Cardiac muscle cell (in vitro differentiated cells and primary cell): ENCODE data around the gene ENO3. TPM values are rescaled to one million over a fixed set of nuclear protein-coding genes. Genes with fewer than 3 reads are reported as not detected.
A peak's percentile ranks its signal among the peaks of the same experiment; 100 is the strongest.
"Not testable (repeated sequence)": the region's sequence is repeated elsewhere in the genome, so short reads cannot be mapped to it uniquely, and the experiment has no call there.

Experiments
- DNase-seq, 2 donors: peaks; one replicate each; pipeline versions ENCODE4 v3.0.0 to v3.0.0-alpha.2; 2010 to 2017; ENCODE audit warnings: low read depth in 1 of 2, low spot score in 1 of 2
- H3K27ac ChIP-seq: fragments of 200-600 bp; sonication (generic); 2 replicates; pipeline ENCODE4 v1.5.1; 2016
- H3K27me3 ChIP-seq: fragments of 200-600 bp; sonication (generic); 2 replicates; pipeline ENCODE4 v1.6.0; 2016; ENCODE audit warnings: control low read depth
- H3K36me3 ChIP-seq: fragments of 200-600 bp; sonication (generic); 2 replicates; pipeline ENCODE4 v1.5.1; 2016; ENCODE audit warnings: control low read depth
- H3K4me1 ChIP-seq: fragments of 200-600 bp; sonication (generic); 2 replicates; pipeline ENCODE4 v1.8.1; 2017; ENCODE audit warnings: low read depth, mild to moderate bottlenecking, mixed run types
- H3K4me3 ChIP-seq: fragments of 200-600 bp; sonication (generic); 2 replicates; pipeline ENCODE4 v1.5.1; 2016; ENCODE audit warnings: mild to moderate bottlenecking
- H3K9me3 ChIP-seq: fragments of 200-600 bp; sonication (generic); 2 replicates; pipeline ENCODE4 v1.5.1; 2017; ENCODE audit warnings: low read depth, mild to moderate bottlenecking, control low read depth
- polyA plus RNA-seq: library from polyadenylated mRNA; unstranded; fragments of >200 nt; fragmentation: Nextera tagmentation; extraction: Ambion mirVana; gene quantifications from 2 replicates; pipeline ENCODE4 v1.2.1, GENCODE V29; 2016
- total RNA-seq: library from RNA; depleted of rRNA; stranded (reverse); fragments of >200 nt; gene quantifications from 2 replicates; pipeline ENCODE4 v1.2.3, GENCODE V29; 2016
- TF ChIP-seq, protein P1 (sequence below): IDR thresholded peaks from 2 replicates; pipeline ENCODE4 v1.5.1; 2012; ENCODE audit warnings: low read depth, mild to moderate bottlenecking, low read length

The ENO3 gene
- total RNA-seq (595 and 1,068 TPM in 2 replicates), polyA plus RNA-seq (955 and 1,853 TPM in 2 replicates)

DNA sequence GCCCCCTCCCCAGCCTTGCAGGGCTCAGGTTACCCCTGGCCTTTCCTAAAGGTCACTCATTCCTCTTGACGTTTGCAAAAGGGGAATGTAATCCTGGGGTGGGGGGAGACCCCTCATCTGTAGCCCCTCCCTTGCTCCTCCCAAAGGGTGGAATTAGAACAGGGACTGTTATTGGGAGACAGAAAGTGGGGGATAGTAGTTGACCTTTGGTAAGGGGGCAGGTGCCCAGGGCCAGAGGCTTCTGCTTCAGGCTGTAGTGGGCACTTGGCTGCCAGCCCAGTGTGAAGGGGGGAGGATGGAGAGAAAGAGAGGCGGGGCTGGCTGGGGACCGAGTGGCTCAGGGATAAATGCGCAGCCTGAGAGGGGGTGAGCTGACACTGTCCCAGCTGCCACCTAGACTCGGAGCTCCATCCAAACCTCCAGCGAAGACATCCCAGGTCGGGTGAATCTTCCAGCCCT is at the start of gene ENO3:
ENO3 (plus strand) TSS at position 374 of the 459 bp plus-strand sequence. CDS start 711 bp downstream, outside the sequence.
- no peaks in the 10 kb centered on the region for H3K9me3 ChIP-seq
- peak within 1 kb of the TSS; percentile 96 for H3K4me3 ChIP-seq
- TF ChIP-seq, protein P1, sequence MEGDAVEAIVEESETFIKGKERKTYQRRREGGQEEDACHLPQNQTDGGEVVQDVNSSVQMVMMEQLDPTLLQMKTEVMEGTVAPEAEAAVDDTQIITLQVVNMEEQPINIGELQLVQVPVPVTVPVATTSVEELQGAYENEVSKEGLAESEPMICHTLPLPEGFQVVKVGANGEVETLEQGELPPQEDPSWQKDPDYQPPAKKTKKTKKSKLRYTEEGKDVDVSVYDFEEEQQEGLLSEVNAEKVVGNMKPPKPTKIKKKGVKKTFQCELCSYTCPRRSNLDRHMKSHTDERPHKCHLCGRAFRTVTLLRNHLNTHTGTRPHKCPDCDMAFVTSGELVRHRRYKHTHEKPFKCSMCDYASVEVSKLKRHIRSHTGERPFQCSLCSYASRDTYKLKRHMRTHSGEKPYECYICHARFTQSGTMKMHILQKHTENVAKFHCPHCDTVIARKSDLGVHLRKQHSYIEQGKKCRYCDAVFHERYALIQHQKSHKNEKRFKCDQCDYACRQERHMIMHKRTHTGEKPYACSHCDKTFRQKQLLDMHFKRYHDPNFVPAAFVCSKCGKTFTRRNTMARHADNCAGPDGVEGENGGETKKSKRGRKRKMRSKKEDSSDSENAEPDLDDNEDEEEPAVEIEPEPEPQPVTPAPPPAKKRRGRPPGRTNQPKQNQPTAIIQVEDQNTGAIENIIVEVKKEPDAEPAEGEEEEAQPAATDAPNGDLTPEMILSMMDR: no peak
- peak within 1 kb of the TSS; percentile 94 for H3K27ac ChIP-seq
- peak in 1 of 2 donors; percentile 76 for DNase-seq
- no peaks in the 10 kb centered on the region for H3K27me3 ChIP-seq
- H3K36me3 ChIP-seq: peaks cover 23% of the 10 kb centered on the region
- peaks cover 44% of the 10 kb centered on the region for H3K4me1 ChIP-seq

GRCh38 chr17:4901648-4902344 is 49.1 kb upstream of the ENO3 start:
- Histone ChIP-seq H3K36me3 (no peaks in the 10 kb centered on the region), H3K4me3 (no peak overlapping the region), H3K4me1 (peaks cover 5% of the 10 kb centered on the region), H3K9me3 (no peaks in the 10 kb centered on the region), H3K27ac (no peak overlapping the region), H3K27me3 (no peaks in the 10 kb centered on the region)
- TF ChIP-seq, protein P1: no peak
- no peak for DNase-seq

- TF ChIP-seq, protein P1: no peak
- H3K4me1 ChIP-seq: peaks cover 5% of the 10 kb centered on the region
- no peaks in the 10 kb centered on the region for H3K36me3 ChIP-seq
- H3K4me3 ChIP-seq: no peak overlapping the region
- no peak overlapping the region for H3K27ac ChIP-seq
- no peaks in the 10 kb centered on the region for H3K27me3 ChIP-seq
- no peak for DNase-seq
- no peaks in the 10 kb centered on the region for H3K9me3 ChIP-seq
Observed at GRCh38 chr17:4902540-4902939, 48.4 kb upstream of the ENO3 start.

- no peak within 1 kb of the TSS for H3K4me3 ChIP-seq
- peaks cover 5% of the 10 kb centered on the region for H3K4me1 ChIP-seq
Observed at GRCh38 chr17:4903051-4903818, 47.7 kb upstream of the ENO3 start, which contains the start of gene CHRNE. CHRNE (minus strand) TSS chr17:4903098; CDS start chr17:4903063, 35 bp downstream.

GRCh38 chr17:4906642-4907041 is 44.3 kb upstream of the ENO3 start:
- H3K4me1 ChIP-seq, H3K27me3 ChIP-seq, H3K36me3 ChIP-seq, DNase-seq, H3K9me3 ChIP-seq, H3K27ac ChIP-seq, H3K4me3 ChIP-seq: not testable (repeated sequence)

More at GRCh38 chr17:4903051-4903818, 47.7 kb upstream of the ENO3 start, which contains the start of gene CHRNE:
- no peaks in the 10 kb centered on the region for H3K27me3 ChIP-seq
- no peaks in the 10 kb centered on the region for H3K9me3 ChIP-seq
- DNase-seq: peak; percentile 81 to 84
- TF ChIP-seq, protein P1: peak; percentile 72
- no peaks in the 10 kb centered on the region for H3K36me3 ChIP-seq
- H3K27ac ChIP-seq: no peak within 1 kb of the TSS
